HEK293 (cell line): ENCODE data around the gene PIGN.

ENCODE experiments used
- KLF10 ChIP-seq: fragments of 450-650 bp; IDR thresholded peaks from 2 replicates; pipeline ENCODE4 v1.5.1; 2018; ENCODE audit warnings: missing biosample characterization, mild to moderate bottlenecking, missing genetic modification characterization
- ZNF155 ChIP-seq: fragments of 450-650 bp; formaldehyde crosslinking; IDR thresholded peaks from 2 replicates; pipeline ENCODE4 v1.5.1; 2016; ENCODE audit warnings: missing biosample characterization, missing genetic modification characterization
- ZNF157 ChIP-seq: fragments of 450-650 bp; formaldehyde crosslinking; IDR thresholded peaks from 2 replicates; pipeline ENCODE4 v1.5.1; 2016; ENCODE audit warnings: missing biosample characterization, missing genetic modification characterization
- ZNF600 ChIP-seq: fragments of 450-650 bp; formaldehyde crosslinking; IDR thresholded peaks from 2 replicates; pipeline ENCODE4 v1.5.1; 2016; ENCODE audit warnings: missing biosample characterization, missing genetic modification characterization
- ZNF670 ChIP-seq: fragments of 450-650 bp; formaldehyde crosslinking; IDR thresholded peaks from 2 replicates; pipeline ENCODE4 v1.5.1; 2016; ENCODE audit warnings: missing biosample characterization, missing genetic modification characterization, low read depth
- ZNF677 ChIP-seq: fragments of 450-650 bp; IDR thresholded peaks from 2 replicates; pipeline ENCODE4 v1.5.0; 2018; ENCODE audit warnings: missing biosample characterization, mild to moderate bottlenecking, missing genetic modification characterization, moderate library complexity
- ZSCAN30 ChIP-seq: fragments of 450-650 bp; IDR thresholded peaks from 2 replicates; pipeline ENCODE4 v1.5.1; 2018; ENCODE audit warnings: missing biosample characterization, mild to moderate bottlenecking, missing genetic modification characterization, moderate library complexity
- TF ChIP-seq, protein P1 (sequence below): fragments of 450-650 bp; formaldehyde crosslinking; IDR thresholded peaks from 2 replicates; pipeline ENCODE4 v1.5.1; 2016; ENCODE audit warnings: missing biosample characterization, missing genetic modification characterization
- TF ChIP-seq, protein P2 (sequence below): fragments of 450-650 bp; formaldehyde crosslinking; IDR thresholded peaks from 2 replicates; pipeline ENCODE4 v1.5.1; 2016; ENCODE audit warnings: missing biosample characterization, missing genetic modification characterization
- TF ChIP-seq, protein P3 (sequence below): fragments of 450-650 bp; formaldehyde crosslinking; IDR thresholded peaks from 2 replicates; pipeline ENCODE4 v1.5.1; 2016; ENCODE audit warnings: missing biosample characterization, missing genetic modification characterization
- TF ChIP-seq, protein P4 (sequence below): fragments of 450-650 bp; formaldehyde crosslinking; IDR thresholded peaks from 2 replicates; pipeline ENCODE4 v1.5.1; 2016; ENCODE audit warnings: missing biosample characterization, missing genetic modification characterization

DNA sequence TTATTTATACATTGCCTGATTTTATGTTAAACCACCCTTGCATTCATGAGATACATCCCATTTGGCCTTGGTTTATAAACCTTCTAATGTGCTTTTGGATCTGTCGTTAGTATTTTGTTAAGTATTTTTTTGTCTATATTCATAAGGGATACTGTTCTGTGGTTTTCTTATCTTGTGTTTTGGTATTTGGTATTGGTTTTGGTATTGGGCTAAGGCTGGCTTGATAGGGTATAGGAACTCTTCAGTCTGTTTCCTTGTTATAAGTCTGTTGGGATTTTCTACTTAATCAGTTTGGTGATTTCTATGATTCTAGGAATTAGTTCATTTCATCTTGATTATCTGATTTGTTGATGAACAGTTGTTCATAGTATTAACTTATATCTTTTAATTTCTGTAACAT is 49.4 kb upstream of the PIGN start:
- no peak for TF ChIP-seq ZSCAN30 (tag by site-specific recombination)
- no peak for TF ChIP-seq ZNF670
- TF ChIP-seq ZNF155 (tag by site-specific recombination), result no peak
- TF ChIP-seq ZNF677 (tag by site-specific recombination), result no peak
- TF ChIP-seq, protein P1, sequence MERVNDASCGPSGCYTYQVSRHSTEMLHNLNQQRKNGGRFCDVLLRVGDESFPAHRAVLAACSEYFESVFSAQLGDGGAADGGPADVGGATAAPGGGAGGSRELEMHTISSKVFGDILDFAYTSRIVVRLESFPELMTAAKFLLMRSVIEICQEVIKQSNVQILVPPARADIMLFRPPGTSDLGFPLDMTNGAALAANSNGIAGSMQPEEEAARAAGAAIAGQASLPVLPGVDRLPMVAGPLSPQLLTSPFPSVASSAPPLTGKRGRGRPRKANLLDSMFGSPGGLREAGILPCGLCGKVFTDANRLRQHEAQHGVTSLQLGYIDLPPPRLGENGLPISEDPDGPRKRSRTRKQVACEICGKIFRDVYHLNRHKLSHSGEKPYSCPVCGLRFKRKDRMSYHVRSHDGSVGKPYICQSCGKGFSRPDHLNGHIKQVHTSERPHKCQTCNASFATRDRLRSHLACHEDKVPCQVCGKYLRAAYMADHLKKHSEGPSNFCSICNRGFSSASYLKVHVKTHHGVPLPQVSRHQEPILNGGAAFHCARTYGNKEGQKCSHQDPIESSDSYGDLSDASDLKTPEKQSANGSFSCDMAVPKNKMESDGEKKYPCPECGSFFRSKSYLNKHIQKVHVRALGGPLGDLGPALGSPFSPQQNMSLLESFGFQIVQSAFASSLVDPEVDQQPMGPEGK, result no peak
- no peak for TF ChIP-seq ZNF600 (tag by site-specific recombination)
- TF ChIP-seq, protein P2, sequence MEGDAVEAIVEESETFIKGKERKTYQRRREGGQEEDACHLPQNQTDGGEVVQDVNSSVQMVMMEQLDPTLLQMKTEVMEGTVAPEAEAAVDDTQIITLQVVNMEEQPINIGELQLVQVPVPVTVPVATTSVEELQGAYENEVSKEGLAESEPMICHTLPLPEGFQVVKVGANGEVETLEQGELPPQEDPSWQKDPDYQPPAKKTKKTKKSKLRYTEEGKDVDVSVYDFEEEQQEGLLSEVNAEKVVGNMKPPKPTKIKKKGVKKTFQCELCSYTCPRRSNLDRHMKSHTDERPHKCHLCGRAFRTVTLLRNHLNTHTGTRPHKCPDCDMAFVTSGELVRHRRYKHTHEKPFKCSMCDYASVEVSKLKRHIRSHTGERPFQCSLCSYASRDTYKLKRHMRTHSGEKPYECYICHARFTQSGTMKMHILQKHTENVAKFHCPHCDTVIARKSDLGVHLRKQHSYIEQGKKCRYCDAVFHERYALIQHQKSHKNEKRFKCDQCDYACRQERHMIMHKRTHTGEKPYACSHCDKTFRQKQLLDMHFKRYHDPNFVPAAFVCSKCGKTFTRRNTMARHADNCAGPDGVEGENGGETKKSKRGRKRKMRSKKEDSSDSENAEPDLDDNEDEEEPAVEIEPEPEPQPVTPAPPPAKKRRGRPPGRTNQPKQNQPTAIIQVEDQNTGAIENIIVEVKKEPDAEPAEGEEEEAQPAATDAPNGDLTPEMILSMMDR (tag by site-specific recombination), result no peak
- TF ChIP-seq, protein P3, sequence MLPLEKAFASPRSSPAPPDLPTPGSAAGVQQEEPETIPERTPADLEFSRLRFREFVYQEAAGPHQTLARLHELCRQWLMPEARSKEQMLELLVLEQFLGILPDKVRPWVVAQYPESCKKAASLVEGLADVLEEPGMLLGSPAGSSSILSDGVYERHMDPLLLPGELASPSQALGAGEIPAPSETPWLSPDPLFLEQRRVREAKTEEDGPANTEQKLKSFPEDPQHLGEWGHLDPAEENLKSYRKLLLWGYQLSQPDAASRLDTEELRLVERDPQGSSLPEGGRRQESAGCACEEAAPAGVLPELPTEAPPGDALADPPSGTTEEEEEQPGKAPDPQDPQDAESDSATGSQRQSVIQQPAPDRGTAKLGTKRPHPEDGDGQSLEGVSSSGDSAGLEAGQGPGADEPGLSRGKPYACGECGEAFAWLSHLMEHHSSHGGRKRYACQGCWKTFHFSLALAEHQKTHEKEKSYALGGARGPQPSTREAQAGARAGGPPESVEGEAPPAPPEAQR (tag by site-specific recombination), result no peak
- TF ChIP-seq KLF10 (tag by site-specific recombination), result no peak
- TF ChIP-seq, protein P4, sequence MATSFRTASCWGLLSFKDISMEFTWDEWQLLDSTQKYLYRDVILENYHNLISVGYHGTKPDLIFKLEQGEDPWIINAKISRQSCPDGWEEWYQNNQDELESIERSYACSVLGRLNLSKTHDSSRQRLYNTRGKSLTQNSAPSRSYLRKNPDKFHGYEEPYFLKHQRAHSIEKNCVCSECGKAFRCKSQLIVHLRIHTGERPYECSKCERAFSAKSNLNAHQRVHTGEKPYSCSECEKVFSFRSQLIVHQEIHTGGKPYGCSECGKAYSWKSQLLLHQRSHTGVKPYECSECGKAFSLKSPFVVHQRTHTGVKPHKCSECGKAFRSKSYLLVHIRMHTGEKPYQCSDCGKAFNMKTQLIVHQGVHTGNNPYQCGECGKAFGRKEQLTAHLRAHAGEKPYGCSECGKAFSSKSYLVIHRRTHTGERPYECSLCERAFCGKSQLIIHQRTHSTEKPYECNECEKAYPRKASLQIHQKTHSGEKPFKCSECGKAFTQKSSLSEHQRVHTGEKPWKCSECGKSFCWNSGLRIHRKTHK (tag by site-specific recombination), result no peak
- no peak for TF ChIP-seq ZNF157 (tag by site-specific recombination)
